ENCODE measurements around the gene PIK3C2G. TPM values are rescaled to one million over a fixed set of nuclear protein-coding genes. Genes with fewer than 3 reads are reported as not detected.

Gene PIK3C2G
- total RNA-seq, 1 donor from 2014 or later, result 1.7 TPM

DNA sequence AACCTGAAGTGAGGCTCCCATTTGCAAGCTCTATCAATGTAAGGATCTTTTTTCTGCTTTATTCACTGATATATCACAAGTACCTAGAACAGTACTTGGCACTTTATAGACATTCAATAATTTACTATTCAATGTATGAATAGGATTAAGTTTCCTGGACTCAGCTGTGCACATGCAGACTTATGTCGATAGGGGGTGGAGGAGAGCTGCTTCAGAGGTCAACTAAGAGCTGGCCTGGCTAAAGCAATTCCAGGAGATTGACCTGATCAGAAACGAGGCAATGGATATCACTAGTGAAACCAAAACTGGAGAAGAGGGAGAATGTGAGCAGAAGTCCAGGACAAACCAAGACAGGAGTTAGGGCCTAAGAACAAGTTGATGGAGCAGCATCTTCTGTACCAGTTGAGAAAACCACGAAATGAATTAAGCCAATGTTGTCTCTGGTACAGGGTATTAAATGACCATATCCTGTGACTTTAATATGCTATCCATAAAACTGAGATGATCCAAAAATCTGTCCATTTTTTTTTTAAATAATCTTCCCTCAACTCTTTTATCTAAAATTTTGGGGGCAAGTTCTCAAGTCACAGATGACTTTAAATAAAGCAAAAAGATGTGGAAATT lies 169.2 kb downstream of the PIK3C2G start:
- Histone ChIP-seq H3K27ac (no peak overlapping the region), H3K4me1 (peaks cover 14% of the 10 kb centered on the region), H3K9me3 (no peaks in the 10 kb centered on the region), H3K4me3 (no peak overlapping the region), H3K27me3 (no peaks in the 10 kb centered on the region), H3K36me3 (no peaks in the 10 kb centered on the region)
- TF ChIP-seq, protein P1, sequence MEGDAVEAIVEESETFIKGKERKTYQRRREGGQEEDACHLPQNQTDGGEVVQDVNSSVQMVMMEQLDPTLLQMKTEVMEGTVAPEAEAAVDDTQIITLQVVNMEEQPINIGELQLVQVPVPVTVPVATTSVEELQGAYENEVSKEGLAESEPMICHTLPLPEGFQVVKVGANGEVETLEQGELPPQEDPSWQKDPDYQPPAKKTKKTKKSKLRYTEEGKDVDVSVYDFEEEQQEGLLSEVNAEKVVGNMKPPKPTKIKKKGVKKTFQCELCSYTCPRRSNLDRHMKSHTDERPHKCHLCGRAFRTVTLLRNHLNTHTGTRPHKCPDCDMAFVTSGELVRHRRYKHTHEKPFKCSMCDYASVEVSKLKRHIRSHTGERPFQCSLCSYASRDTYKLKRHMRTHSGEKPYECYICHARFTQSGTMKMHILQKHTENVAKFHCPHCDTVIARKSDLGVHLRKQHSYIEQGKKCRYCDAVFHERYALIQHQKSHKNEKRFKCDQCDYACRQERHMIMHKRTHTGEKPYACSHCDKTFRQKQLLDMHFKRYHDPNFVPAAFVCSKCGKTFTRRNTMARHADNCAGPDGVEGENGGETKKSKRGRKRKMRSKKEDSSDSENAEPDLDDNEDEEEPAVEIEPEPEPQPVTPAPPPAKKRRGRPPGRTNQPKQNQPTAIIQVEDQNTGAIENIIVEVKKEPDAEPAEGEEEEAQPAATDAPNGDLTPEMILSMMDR (IDR thresholded peaks at IDR 0.05), result peak in 2 of 3 experiments; percentile 13 to 32
- no peak for TF ChIP-seq POLR2AphosphoS5 (IDR thresholded peaks at IDR 0.05; ENCODE audit: insufficient read depth in 1 of 2, low read depth in 1 of 2)
- intact Hi-C loops (cut with DNase I), result no loop called here
- no peak for DNase-seq (ENCODE audit: extremely low spot score in 2 of 2)

DNA sequence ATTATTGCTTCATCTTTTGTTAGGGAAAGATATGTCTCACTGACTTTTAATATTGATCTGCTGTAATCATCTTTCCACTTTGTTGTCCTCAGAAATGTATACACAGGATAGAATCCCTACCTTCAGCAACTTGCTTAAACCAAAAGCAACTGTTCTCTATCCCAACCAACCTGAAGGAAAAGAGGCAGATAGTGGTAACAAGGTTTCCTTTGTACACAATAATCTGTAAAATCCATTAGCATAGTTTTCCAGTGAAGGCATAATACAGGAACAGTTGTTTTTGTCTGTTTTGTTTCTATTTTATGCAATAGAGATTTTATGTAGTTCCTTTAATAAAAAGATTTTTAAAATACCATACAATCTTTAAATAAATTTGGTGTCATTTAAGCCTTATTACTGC lies 170.5 kb downstream of the PIK3C2G start:
- Histone ChIP-seq H3K27ac (no peak overlapping the region), H3K4me3 (no peak overlapping the region), H3K27me3 (no peaks in the 10 kb centered on the region), H3K36me3 (no peaks in the 10 kb centered on the region), H3K9me3 (no peaks in the 10 kb centered on the region), H3K4me1 (peaks cover 14% of the 10 kb centered on the region)
- no peak for TF ChIP-seq POLR2AphosphoS5 (IDR thresholded peaks at IDR 0.05; ENCODE audit: insufficient read depth in 1 of 2, low read depth in 1 of 2)
- no peak for DNase-seq (ENCODE audit: extremely low spot score in 2 of 2)
- intact Hi-C loops (cut with DNase I), result no loop called here

DNA sequence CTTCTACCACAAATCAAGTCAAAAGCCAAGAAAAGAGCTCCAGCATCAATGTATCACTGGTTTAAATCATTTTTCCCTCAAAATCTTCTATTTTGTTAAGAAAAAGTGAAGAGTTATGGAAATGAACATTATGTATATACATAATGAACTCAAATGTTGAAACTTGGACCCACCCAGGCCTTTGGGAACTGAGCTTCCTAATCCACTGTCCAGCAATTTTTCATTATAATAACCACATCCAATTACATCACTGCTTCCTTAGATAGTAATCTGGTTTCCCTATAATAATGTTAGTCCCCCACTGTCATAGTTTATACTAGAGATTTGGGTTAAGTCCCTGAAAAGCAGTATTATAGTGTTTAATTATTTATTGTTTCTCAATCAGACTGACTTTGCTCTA lies 170.9 kb downstream of the PIK3C2G start:
- Histone ChIP-seq H3K36me3 (no peaks in the 10 kb centered on the region), H3K4me3 (no peak overlapping the region), H3K27ac (no peak overlapping the region), H3K27me3 (no peaks in the 10 kb centered on the region), H3K9me3 (no peaks in the 10 kb centered on the region), H3K4me1 (peaks cover 14% of the 10 kb centered on the region)
- no peak for DNase-seq (ENCODE audit: extremely low spot score in 2 of 2)
- intact Hi-C loops (cut with DNase I), result no loop called here
- TF ChIP-seq, protein P1 (IDR thresholded peaks at IDR 0.05), result no peak
- no peak for TF ChIP-seq POLR2AphosphoS5 (IDR thresholded peaks at IDR 0.05; ENCODE audit: insufficient read depth in 1 of 2, low read depth in 1 of 2)
- no peak for TF ChIP-seq POLR2A (IDR thresholded peaks at IDR 0.05)

DNA sequence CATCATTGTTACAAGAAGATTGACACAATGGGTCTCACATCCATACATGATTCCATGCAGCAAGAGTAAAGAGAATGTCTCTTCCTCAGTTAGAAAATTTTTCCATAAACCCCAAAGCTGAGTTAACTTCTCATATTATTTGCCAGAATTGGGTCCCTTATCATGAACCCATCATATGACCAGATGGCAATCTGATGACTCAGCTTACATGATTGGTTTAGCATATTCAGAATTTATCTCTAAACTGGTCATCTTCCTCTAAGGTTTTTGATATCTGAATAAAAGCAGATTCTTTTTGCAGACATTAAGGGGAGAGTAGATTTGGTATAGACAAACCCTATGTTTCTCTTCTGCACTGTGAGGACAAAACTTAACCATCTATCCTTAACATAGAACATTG lies 174.9 kb downstream of the PIK3C2G start:
- Histone ChIP-seq H3K4me3 (no peak overlapping the region), H3K4me1 (peaks cover 12% of the 10 kb centered on the region), H3K9me3 (no peaks in the 10 kb centered on the region), H3K27ac (no peak overlapping the region), H3K36me3 (no peaks in the 10 kb centered on the region), H3K27me3 (no peaks in the 10 kb centered on the region)
- no peak for TF ChIP-seq POLR2AphosphoS5 (IDR thresholded peaks at IDR 0.05; ENCODE audit: insufficient read depth in 1 of 2, low read depth in 1 of 2)
- no peak for TF ChIP-seq POLR2A (IDR thresholded peaks at IDR 0.05)
- TF ChIP-seq, protein P1 (IDR thresholded peaks at IDR 0.05), result no peak
- intact Hi-C loops (cut with DNase I), result no loop called here
- no peak for DNase-seq (ENCODE audit: extremely low spot score in 2 of 2)

DNA sequence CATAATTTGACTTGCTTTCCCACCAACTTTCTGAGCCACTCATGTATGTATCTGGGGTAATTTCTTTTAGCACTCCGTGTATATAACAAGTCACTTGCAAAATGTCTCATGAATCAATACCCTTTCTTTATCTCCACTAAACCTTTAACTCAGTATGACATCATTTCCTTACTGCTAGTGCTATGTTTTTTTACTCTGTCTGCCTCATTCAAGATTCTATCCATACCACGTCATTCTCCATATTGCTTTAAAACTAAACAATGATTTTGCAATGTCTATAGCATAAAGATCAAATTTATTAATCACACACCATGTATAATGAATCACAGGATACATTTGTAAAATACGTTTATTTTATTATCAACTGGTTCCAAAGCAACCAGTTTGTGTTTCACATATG lies 178.2 kb downstream of the PIK3C2G start:
- Histone ChIP-seq H3K9me3 (no peaks in the 10 kb centered on the region), H3K36me3 (no peaks in the 10 kb centered on the region), H3K4me3 (no peak overlapping the region), H3K27ac (no peak overlapping the region), H3K27me3 (no peaks in the 10 kb centered on the region), H3K4me1 (no peaks in the 10 kb centered on the region)
- TF ChIP-seq, protein P1 (IDR thresholded peaks at IDR 0.05), result no peak
- no peak for TF ChIP-seq POLR2AphosphoS5 (IDR thresholded peaks at IDR 0.05; ENCODE audit: insufficient read depth in 1 of 2, low read depth in 1 of 2)
- no peak for DNase-seq (ENCODE audit: extremely low spot score in 2 of 2)
- intact Hi-C loops (cut with DNase I), result no loop called here

Measured in vagina (tissue), 2 donors.